K562 (cell line): Measurements from ENCODE around the gene BRWD1. TPM values are rescaled to one million over a fixed set of nuclear protein-coding genes. Genes with fewer than 3 reads are reported as not detected.

ENCODE experiments used
- ATAC-seq: fragments of 200-7000 bp; cut with Tn5 transposase; 3 replicates; pipeline ENCODE4 v1.9.1; 2020; ENCODE audit warnings: moderate library complexity
- BruUV-seq: library from RNA; stranded (reverse); fragments of 400-500 nt; replicated peaks from 2 replicates; lab custom pipeline; 2021; lab: Mats Ljungman, UMichigan
- CTCF ChIA-PET: fragments of 300-600 bp; formaldehyde crosslinking; extraction: SDS; loops from one replicate; lab custom pipeline; 2021; ENCODE audit warnings: low intra/inter-chr PET ratio; lab: Yijun Ruan, JAX
- POLR2A ChIA-PET: fragments of 300-600, 350-650 bp; sonication (Branson Sonifier 250); formaldehyde crosslinking; extraction: SDS; loops from one replicate; lab custom pipeline; 2021; ENCODE audit warnings: antibody characterized with exemption, inconsistent platforms; lab: Yijun Ruan, JAX
- DNase-seq, 4 experiments: peaks; one replicate each; pipeline versions ENCODE4 v3.0.0 to v3.0.0-alpha.2; 2011 to 2018; ENCODE audit warnings: low spot score in 3 of 4, mixed read lengths in 3 of 4; ENCODE audit errors: extremely low read depth in 1 of 4
- FAIRE-seq: peaks from 2 replicates; lab custom pipeline; 2011; peaks lifted over from hg19 to GRCh38; lab: Jason Lieb, UNC
- H2AFZ ChIP-seq: 2 replicates; pipeline ENCODE4 v1.6.0; 2011; ENCODE audit warnings: low read depth, low read length, control low read depth, inconsistent platforms
- H3K27ac ChIP-seq: fragments of 200-600 bp; 3 replicates; pipeline ENCODE4 v1.8.0; 2011; ENCODE audit warnings: low read depth, mild to moderate bottlenecking, control low read depth, inconsistent platforms, low read length, moderate library complexity, mixed read lengths; ENCODE audit errors: extremely low read depth
- H3K27me3 ChIP-seq, 2 experiments: fragments of 300-600 bp in 1 of 2; 2 replicates in 1 of 2; 3 replicates in 1 of 2; pipeline versions ENCODE4 v1.6.0 to v1.8.0; 2011; ENCODE audit warnings: inconsistent platforms in 2 of 2, low read length in 2 of 2, mild to moderate bottlenecking in 1 of 2, mixed read lengths in 1 of 2, moderate library complexity in 1 of 2; ENCODE audit not compliant: control insufficient read depth in 2 of 2, insufficient read depth in 2 of 2
- H3K36me3 ChIP-seq: fragments of 300-600 bp; 3 replicates; pipeline ENCODE4 v1.8.0; 2011; ENCODE audit warnings: mild to moderate bottlenecking, low read length, inconsistent platforms; ENCODE audit not compliant: control insufficient read depth, insufficient read depth
- H3K4me1 ChIP-seq, 2 experiments: fragments of 200-600 bp in 1 of 2; replicated peaks in 1 of 2; 2 replicates in 1 of 2; 3 replicates in 1 of 2; pipeline versions ENCODE4 v1.5.1 to v1.8.0; 2011; ENCODE audit warnings: inconsistent platforms in 2 of 2, low read length in 2 of 2, mild to moderate bottlenecking in 1 of 2, mixed read lengths in 1 of 2, moderate library complexity in 1 of 2; ENCODE audit not compliant: control insufficient read depth in 2 of 2, insufficient read depth in 2 of 2
- H3K4me2 ChIP-seq: 2 replicates; pipeline ENCODE4 v1.6.1; 2011; ENCODE audit warnings: low read length, control low read depth, inconsistent platforms, mixed read lengths; ENCODE audit not compliant: insufficient read depth
- H3K4me3 ChIP-seq: fragments of 200-600 bp; sonication (generic), shearing (Covaris generic); 2 replicates; pipeline ENCODE4 v1.5.1; 2016; ENCODE audit warnings: control low read depth, inconsistent platforms
- H3K79me2 ChIP-seq: fragments of 200-600 bp; 3 replicates; pipeline ENCODE4 v1.8.0; 2011; ENCODE audit warnings: low read length, inconsistent platforms; ENCODE audit not compliant: control insufficient read depth, insufficient read depth
- H3K9ac ChIP-seq, 2 experiments: 2 replicates each; pipeline versions ENCODE4 v1.6.0 to v1.6.1; 2011; ENCODE audit warnings: low read depth in 2 of 2, low read length in 2 of 2, control low read depth in 1 of 2, inconsistent platforms in 1 of 2, mild to moderate bottlenecking in 1 of 2, mixed read lengths in 1 of 2; ENCODE audit not compliant: insufficient read depth in 1 of 2
- H3K9me1 ChIP-seq: one replicate; pipeline ENCODE4 v1.6.0; 2011; ENCODE audit warnings: inconsistent platforms, mild to moderate bottlenecking, low read length, moderate library complexity; ENCODE audit not compliant: control insufficient read depth, insufficient read depth
- H3K9me3 ChIP-seq: replicated peaks from 2 replicates; pipeline ENCODE4 v1.5.1; 2011; ENCODE audit warnings: low read depth, low read length, inconsistent platforms; ENCODE audit not compliant: control insufficient read depth, insufficient read depth
- H4K20me1 ChIP-seq: replicated peaks from 2 replicates; pipeline ENCODE4 v1.6.1; 2011; ENCODE audit warnings: low read length, inconsistent platforms, mixed read lengths; ENCODE audit not compliant: control insufficient read depth, insufficient read depth
- HSF4 ChIP-seq: fragments of 250-450 bp; sonication (Bioruptor Pico); IDR thresholded peaks from 2 replicates; pipeline ENCODE4 v2.1.2; 2022; ENCODE audit warnings: mild to moderate bottlenecking, moderate library complexity, borderline replicate concordance
- LEF1 ChIP-seq: fragments of 450-650 bp; IDR thresholded peaks from 2 replicates; pipeline ENCODE4 v1.6.1; 2016; ENCODE audit warnings: mild to moderate bottlenecking
- MEIS2 ChIP-seq: fragments of 450-650 bp; IDR thresholded peaks from 2 replicates; pipeline ENCODE4 v1.6.1; 2014; ENCODE audit warnings: mild to moderate bottlenecking; ENCODE audit not compliant: partially characterized antibody
- NCOA2 ChIP-seq, 2 experiments: fragments of 450-650 bp; IDR thresholded peaks; 2 replicates each; pipeline ENCODE4 v1.6.1; 2018; ENCODE audit warnings: mild to moderate bottlenecking in 2 of 2, moderate library complexity in 1 of 2; ENCODE audit not compliant: partially characterized antibody in 2 of 2
- PHF8 ChIP-seq: fragments of 200-600 bp; sonication (generic); IDR thresholded peaks from 2 replicates; pipeline ENCODE4 v1.6.1; 2012; ENCODE audit warnings: mixed run types, mild to moderate bottlenecking, inconsistent platforms, low read length, moderate library complexity, borderline replicate concordance
- PKNOX1 ChIP-seq: fragments of 450-650 bp; IDR thresholded peaks from 2 replicates; pipeline ENCODE4 v1.6.1; 2016
- POLR2H ChIP-seq: IDR thresholded peaks from 2 replicates; pipeline ENCODE4 v1.6.1; 2016; ENCODE audit warnings: missing genetic modification characterization, low read depth, mild to moderate bottlenecking, control low read depth, missing compliant biosample characterization, moderate library complexity
- TAF9B ChIP-seq: fragments of 450-650 bp; IDR thresholded peaks from 2 replicates; pipeline ENCODE4 v1.6.1; 2018; ENCODE audit warnings: mild to moderate bottlenecking; ENCODE audit not compliant: partially characterized antibody
- TFE3 ChIP-seq: fragments of 450-650 bp; formaldehyde crosslinking; IDR thresholded peaks from 2 replicates; pipeline ENCODE4 v1.4.0; 2020; ENCODE audit warnings: mild to moderate bottlenecking, mixed read lengths
- ZFP91 ChIP-seq: sonication (generic); formaldehyde crosslinking; IDR thresholded peaks from 2 replicates; pipeline ENCODE4 v1.8.0; 2022; ENCODE audit warnings: mild to moderate bottlenecking, missing genetic modification reagents
- ZNF282 ChIP-seq: sonication (generic); formaldehyde crosslinking; IDR thresholded peaks from 2 replicates; pipeline ENCODE4 v1.8.1; 2023; ENCODE audit warnings: missing genetic modification reagents
- ZNF316 ChIP-seq: fragments of 450-650 bp; IDR thresholded peaks from 2 replicates; pipeline ENCODE4 v1.6.1; 2016
- ZNF764 ChIP-seq: fragments of 250-450 bp; sonication (Bioruptor Pico); IDR thresholded peaks from 2 replicates; pipeline ENCODE4 v1.4.0; 2020; ENCODE audit warnings: low read depth, mild to moderate bottlenecking, moderate library complexity
- WGBS: fragments of 100-300 bp; shearing (Covaris generic); methylation state at CpG from one replicate; pipeline ENCODE4 v1.1.6; 2016; ENCODE audit warnings: low coverage, mixed read lengths; ENCODE audit not compliant: insufficient coverage; ENCODE audit errors: missing lambda C conversion rate; 5-methylcytosine and 5-hydroxymethylcytosine counted together
- in situ Hi-C: fragments of 300-500 bp; cut with MboI; formaldehyde crosslinking; loops from 4 replicates; pipeline ENCODE4 v1.15.0; 2018; ENCODE audit warnings: inconsistent platforms, mixed read lengths
- intact Hi-C: fragments of 100-400 bp; cut with micrococcal nuclease; formaldehyde crosslinking; loops from 2 replicates; pipeline ENCODE4 v1.14.2; 2022
- polyA plus RNA-seq, 8 experiments: library from polyadenylated mRNA; depleted of rRNA in 4 of 8; stranded (reverse) in 5 of 8; unstranded in 3 of 8; fragments of >200 nt; fragmentation: Nextera tagmentation in 2 of 8; fragmentation: Illumina TruSeq in 1 of 8; extraction: Ambion mirVana in 2 of 8; extraction: Trizol in 1 of 8; gene quantifications; 2 replicates each; pipeline versions ENCODE4 v1.2.1 to v1.2.3, GENCODE V29; 2011 to 2014; ENCODE audit warnings: inconsistent platforms in 1 of 8, missing spikeins in 1 of 8
- total RNA-seq, 7 experiments: library from RNA; depleted of rRNA in 6 of 7; stranded (reverse); fragments of >200 nt in 6 of 7; fragmentation: Illumina TruSeq in 2 of 7; extraction: Trizol in 2 of 7; gene quantifications; 2 replicates each; pipeline versions ENCODE4 v1.2.1 to v1.2.3, GENCODE V29; 2011 to 2021; ENCODE audit warnings: low replicate concordance in 1 of 7
- TF ChIP-seq, protein P1 (sequence below): fragments of 450-650 bp; IDR thresholded peaks from 2 replicates; pipeline ENCODE4 v1.6.1; 2016; ENCODE audit warnings: low read depth, mild to moderate bottlenecking, moderate library complexity

BRWD1 gene
- total and polyA plus RNA-seq, 9 of the 15 experiments (the other 6 are each of a cell fraction or from before 2014, with no cell fraction given) = 10.1 to 60.2 (median 34.1) TPM

GRCh38 chr21:39313571-39314142 is at the start of gene BRWD1 (continued):
- TF ChIP-seq, protein P1, sequence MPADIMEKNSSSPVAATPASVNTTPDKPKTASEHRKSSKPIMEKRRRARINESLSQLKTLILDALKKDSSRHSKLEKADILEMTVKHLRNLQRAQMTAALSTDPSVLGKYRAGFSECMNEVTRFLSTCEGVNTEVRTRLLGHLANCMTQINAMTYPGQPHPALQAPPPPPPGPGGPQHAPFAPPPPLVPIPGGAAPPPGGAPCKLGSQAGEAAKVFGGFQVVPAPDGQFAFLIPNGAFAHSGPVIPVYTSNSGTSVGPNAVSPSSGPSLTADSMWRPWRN = peak; percentile 90
- TF ChIP-seq TFE3 (CRISPR knock-in tag) = peak; percentile 63
- no peak for TF ChIP-seq NCOA2 (IDR thresholded peaks at IDR 0.05; ENCODE audit: partially characterized antibody in 2 of 2)

DNA sequence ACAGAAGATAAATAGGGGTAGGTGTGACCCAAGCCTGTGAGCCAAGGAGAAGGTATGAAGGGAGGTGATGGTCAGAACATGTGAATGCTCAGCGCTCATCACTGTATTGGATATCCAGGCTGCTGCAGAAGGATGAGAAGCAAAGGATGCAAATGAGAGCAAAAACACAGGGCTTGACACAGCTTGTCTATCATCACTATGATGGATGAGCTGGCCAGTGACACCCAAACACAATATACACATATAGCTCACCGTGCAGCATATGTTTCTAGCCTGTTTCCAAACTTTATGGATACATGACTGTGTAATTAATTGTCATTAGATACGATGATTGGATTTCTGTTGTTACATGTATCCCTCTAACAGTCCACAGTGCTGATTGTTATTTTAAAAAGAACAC is 49.3 kb upstream of the BRWD1 start:
- in situ Hi-C loops (no loop called here), intact Hi-C loops (no loop called here)
- Histone ChIP-seq H3K36me3 (no peaks in the 10 kb centered on the region), H3K9me1 (no peaks in the 10 kb centered on the region), H3K27ac (no peak overlapping the region), H3K4me3 (no peak overlapping the region), H4K20me1 (no peaks in the 10 kb centered on the region), H3K9me3 (no peaks in the 10 kb centered on the region), H3K4me2 (no peak overlapping the region; the same call in 1 of the 2 replicates), H3K27me3 (no peaks in the 10 kb centered on the region), H3K4me1 (peaks cover 0 to 20% of the 10 kb centered on the region in 2 experiments; a peak in 3 of 5 replicates), H2AFZ (0 out of 2 replicates have a peak overlapping the region, but pooled peaks have one; percentile 58), H3K79me2 (no peaks in the 10 kb centered on the region), H3K9ac (no peak overlapping the region)
- no peak for ATAC-seq
- no peak for FAIRE-seq
- ChIA-PET POLR2A (interaction anchor here (0.5 to 2.7 kb wide), 7 partner anchors 9 to 1187 kb away, joined by 3 to 24 read pairs (median 4); partner anchors contain the start of gene HMGN1), CTCF (no interaction called here)
- TF ChIP-seq ZNF764 (CRISPR knock-in tag) = no peak
- no peak for TF ChIP-seq TAF9B
- no peak for TF ChIP-seq HSF4 (CRISPR knock-in tag)
- no peak for TF ChIP-seq ZNF316
- no peak for TF ChIP-seq PHF8
- 0 out of 2 replicates have a peak, but pooled peaks have one; percentile 38 for TF ChIP-seq ZFP91
- TF ChIP-seq MEIS2 = peak; percentile 71
- TF ChIP-seq POLR2H (tag) = no peak
- TF ChIP-seq LEF1 = no peak
- no peak for TF ChIP-seq ZNF282 (CRISPR knock-in tag)
- TF ChIP-seq PKNOX1 = peak; percentile 63; the same call in 1 of the 2 replicates
- DNase-seq = no peak
- WGBS = 59% methylated on average over 3 of the region's 3 CpGs
- BruUV-seq = no TSS peak
